Choroid plexus epithelial cell (primary cell): Measurements from ENCODE around the gene NGF.

Experiments used
- DNase-seq: peaks from one replicate; pipeline ENCODE4 v3.0.0-alpha.2; 2010; ENCODE audit warnings: low read depth
- H3K4me3 ChIP-seq: 2 replicates; pipeline ENCODE4 v1.5.1; 2011; ENCODE audit warnings: low read depth, mild to moderate bottlenecking, control low read depth, low read length, moderate library complexity
- CTCF ChIP-seq: conservative IDR thresholded peaks from 2 replicates; pipeline ENCODE4 v1.5.1; 2011; ENCODE audit warnings: low read depth, mild to moderate bottlenecking, control low read depth, inconsistent platforms, low read length, moderate library complexity

NGF gene

GRCh38 chr1:115237023-115237422, 101.0 kb downstream of the NGF start:
- DNase-seq: no peak
- H3K4me3 ChIP-seq: no peak overlapping the region
- TF ChIP-seq CTCF: no peak
